Ovary (tissue), 3 donors: ENCODE data around the gene TDG.

Source experiments
- POLR2A ChIP-seq: fragments of 450-650 bp; IDR thresholded peaks from one replicate; pipeline ENCODE4 v1.6.1; 2017; ENCODE audit warnings: antibody characterized with exemption, mild to moderate bottlenecking, moderate library complexity
- TF ChIP-seq, protein P1 (sequence below), 3 donors: fragments of 450-650 bp in 2 of 3; fragments of 200-600 bp in 1 of 3; IDR thresholded peaks; one replicate each; pipeline versions ENCODE4 v1.5.1 to v1.8.0; 2016 to 2022; ENCODE audit warnings: antibody characterized with exemption in 3 of 3, mild to moderate bottlenecking in 1 of 3
- donor health status: DM: no; HTN: no; CAD: no.

DNA sequence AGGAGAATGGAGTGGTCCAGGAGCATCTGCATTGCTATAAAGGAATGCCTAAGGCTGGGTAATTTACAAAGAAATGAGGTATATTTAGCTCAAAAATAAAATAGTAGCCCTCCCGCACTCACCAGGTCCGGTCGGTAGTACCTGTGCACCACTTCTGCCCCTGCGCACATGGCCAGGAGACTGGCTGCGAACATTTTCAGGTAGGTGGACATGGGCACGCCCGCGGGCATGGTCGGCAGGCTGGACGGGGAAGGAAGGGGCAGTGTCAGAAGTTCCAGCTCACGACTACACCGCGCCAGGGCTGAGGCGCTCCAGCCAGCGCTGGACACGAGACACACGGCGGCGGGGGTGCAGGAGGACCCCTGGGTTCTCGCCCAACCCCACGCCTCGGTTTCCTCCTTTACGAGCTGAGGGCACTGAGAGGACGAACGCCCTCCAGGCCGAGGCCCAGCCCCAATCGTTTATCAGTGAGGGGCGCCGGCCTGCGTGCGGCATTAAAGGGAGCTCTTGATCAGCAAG is 9.1 kb upstream of the TDG start:
- TF ChIP-seq, protein P1, sequence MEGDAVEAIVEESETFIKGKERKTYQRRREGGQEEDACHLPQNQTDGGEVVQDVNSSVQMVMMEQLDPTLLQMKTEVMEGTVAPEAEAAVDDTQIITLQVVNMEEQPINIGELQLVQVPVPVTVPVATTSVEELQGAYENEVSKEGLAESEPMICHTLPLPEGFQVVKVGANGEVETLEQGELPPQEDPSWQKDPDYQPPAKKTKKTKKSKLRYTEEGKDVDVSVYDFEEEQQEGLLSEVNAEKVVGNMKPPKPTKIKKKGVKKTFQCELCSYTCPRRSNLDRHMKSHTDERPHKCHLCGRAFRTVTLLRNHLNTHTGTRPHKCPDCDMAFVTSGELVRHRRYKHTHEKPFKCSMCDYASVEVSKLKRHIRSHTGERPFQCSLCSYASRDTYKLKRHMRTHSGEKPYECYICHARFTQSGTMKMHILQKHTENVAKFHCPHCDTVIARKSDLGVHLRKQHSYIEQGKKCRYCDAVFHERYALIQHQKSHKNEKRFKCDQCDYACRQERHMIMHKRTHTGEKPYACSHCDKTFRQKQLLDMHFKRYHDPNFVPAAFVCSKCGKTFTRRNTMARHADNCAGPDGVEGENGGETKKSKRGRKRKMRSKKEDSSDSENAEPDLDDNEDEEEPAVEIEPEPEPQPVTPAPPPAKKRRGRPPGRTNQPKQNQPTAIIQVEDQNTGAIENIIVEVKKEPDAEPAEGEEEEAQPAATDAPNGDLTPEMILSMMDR (IDR thresholded peaks at IDR 0.05): no peak
- TF ChIP-seq POLR2A: no peak
